Activated CD8-positive, alpha-beta T cell treated with anti-CD3 and anti-CD28 coated beads for 36 hours (primary cell): ENCODE results near the gene ATP7B. TPM values are rescaled to one million over a fixed set of nuclear protein-coding genes. Genes with fewer than 3 reads are reported as not detected.
"Not testable (repeated sequence)": the region's sequence is repeated elsewhere in the genome, so short reads cannot be mapped to it uniquely, and the experiment has no call there.

Experiments
- ATAC-seq: fragments of 200-7000 bp; cut with Tn5 transposase; one replicate; pipeline ENCODE4 v1.10.0; 2021; ENCODE audit warnings: mild to moderate bottlenecking, moderate library complexity
- CTCF ChIA-PET: fragments of 350-600 bp; sonication (Branson Sonifier 250); formaldehyde crosslinking; loops from one replicate; lab custom pipeline; 2021; ENCODE audit warnings: antibody characterized with exemption; lab: Charles Lee
- POLR2A ChIA-PET: fragments of 350-600 bp; sonication (Branson Sonifier 250); formaldehyde crosslinking; loops from one replicate; lab custom pipeline; 2021; ENCODE audit warnings: antibody characterized with exemption; lab: Charles Lee
- DNase-seq: peaks from one replicate; pipeline ENCODE4 v3.0.0-alpha.2; 2020
- H3K27ac Mint-ChIP-seq: one replicate; pipeline ENCODE4 v1.8.0; 2021; ENCODE audit warnings: mild to moderate bottlenecking, mixed read lengths
- H3K27me3 Mint-ChIP-seq: one replicate; pipeline ENCODE4 v1.8.0; 2021; ENCODE audit warnings: mixed read lengths
- H3K36me3 Mint-ChIP-seq: one replicate; pipeline ENCODE4 v1.8.0; 2021; ENCODE audit warnings: low read depth, mixed read lengths
- H3K4me1 Mint-ChIP-seq: one replicate; pipeline ENCODE4 v1.8.0; 2021; ENCODE audit warnings: low read depth, mixed read lengths
- H3K4me3 Mint-ChIP-seq: one replicate; pipeline ENCODE4 v1.8.0; 2021; ENCODE audit warnings: mild to moderate bottlenecking, moderate library complexity, mixed read lengths
- H3K9me3 Mint-ChIP-seq: one replicate; pipeline ENCODE4 v1.8.0; 2021; ENCODE audit warnings: mixed read lengths
- CTCF ChIP-seq: fragments of 200-600 bp; IDR thresholded peaks from one replicate; pipeline ENCODE4 v1.8.0; 2022; ENCODE audit warnings: antibody characterized with exemption, mild to moderate bottlenecking
- intact Hi-C: fragments of 100-400 bp; cut with micrococcal nuclease; formaldehyde crosslinking; loops from one replicate; pipeline ENCODE4 v1.10.0; 2022
- total RNA-seq, 2 experiments: library from RNA; stranded (reverse); gene quantifications; one replicate each; pipeline ENCODE4 v1.2.3, GENCODE V29; 2021

The ATP7B gene
- total RNA-seq, 2 experiments from 2014 or later, result 1.1 TPM

GRCh38 chr13:51912091-51912490 lies 99.2 kb downstream of the ATP7B start:
- POLR2A ChIA-PET, result no interaction called here
- H3K4me1 Mint-ChIP-seq, result peaks cover 19% of the 10 kb centered on the region
- H3K4me3 Mint-ChIP-seq, result no peak overlapping the region
- H3K36me3 Mint-ChIP-seq, result no peaks in the 10 kb centered on the region
- CTCF ChIA-PET, result interaction anchor here (1.0 to 2.3 kb wide), 3 partner anchors 17 to 217 kb away, joined by 3 to 11 read pairs (median 3); partner anchors contain the start of gene NEK5
- ATAC-seq (no peak), DNase-seq (no peak)
- no peak for TF ChIP-seq CTCF
- peaks cover 4% of the 10 kb centered on the region for H3K27me3 Mint-ChIP-seq
- intact Hi-C loops, result no loop called here
- no peak overlapping the region for H3K27ac Mint-ChIP-seq
- no peaks in the 10 kb centered on the region for H3K9me3 Mint-ChIP-seq

- intact Hi-C loops, result no loop called here
- ATAC-seq, result no peak
- Mint-ChIP-seq H3K4me1 (peaks cover 19% of the 10 kb centered on the region), H3K9me3 (no peaks in the 10 kb centered on the region), H3K27me3 (peaks cover 4% of the 10 kb centered on the region), H3K4me3 (no peak overlapping the region), H3K27ac (no peak overlapping the region), H3K36me3 (no peaks in the 10 kb centered on the region)
- ChIA-PET POLR2A (no interaction called here), CTCF (interaction anchor here (1.4 kb wide), 1 partner anchor 96 kb away, joined by 5 read pairs; no protein-coding TSS in a partner anchor)
- TF ChIP-seq CTCF, result no peak
- no peak for DNase-seq
These were observed 100.7 kb downstream of the ATP7B start for GRCh38 chr13:51910508-51910907.

GRCh38 chr13:51909265-51909664 lies 102.0 kb downstream of the ATP7B start:
- H3K36me3 Mint-ChIP-seq, H3K4me3 Mint-ChIP-seq, DNase-seq, POLR2A ChIA-PET, ATAC-seq, H3K27me3 Mint-ChIP-seq, H3K9me3 Mint-ChIP-seq, intact Hi-C loops: not testable (repeated sequence)
- CTCF ChIA-PET, result interaction anchor here (0.7 to 1.2 kb wide), 2 partner anchors 11 to 94 kb away, joined by 3 to 4 read pairs; no protein-coding TSS in a partner anchor
- peaks cover 19% of the 10 kb centered on the region for H3K4me1 Mint-ChIP-seq
- H3K27ac Mint-ChIP-seq, result peak overlapping the region; percentile 18

- no peaks in the 10 kb centered on the region for H3K9me3 Mint-ChIP-seq
- ChIA-PET CTCF (no interaction called here), POLR2A (interaction anchor here (0.6 kb wide), 1 partner anchor 60 kb away, joined by 3 read pairs; no protein-coding TSS in a partner anchor)
- no peak for TF ChIP-seq CTCF
- H3K4me1 Mint-ChIP-seq, result peaks cover 25% of the 10 kb centered on the region
- ATAC-seq (peak; percentile 24), DNase-seq (no peak)
- peaks cover 5% of the 10 kb centered on the region for H3K27me3 Mint-ChIP-seq
- no peaks in the 10 kb centered on the region for H3K36me3 Mint-ChIP-seq
- no peak overlapping the region for H3K27ac Mint-ChIP-seq
- no peak overlapping the region for H3K4me3 Mint-ChIP-seq
- intact Hi-C loops, result no loop called here
These were observed 104.1 kb downstream of the ATP7B start for GRCh38 chr13:51907040-51907732.

GRCh38 chr13:51906581-51906980 lies 104.7 kb downstream of the ATP7B start:
- intact Hi-C loops, result no loop called here
- H3K27me3 Mint-ChIP-seq, result peaks cover 1% of the 10 kb centered on the region
- DNase-seq, result no peak
- no peak overlapping the region for H3K27ac Mint-ChIP-seq
- H3K4me1 Mint-ChIP-seq, result peaks cover 21% of the 10 kb centered on the region
- no peak overlapping the region for H3K4me3 Mint-ChIP-seq
- ChIA-PET CTCF (no interaction called here), POLR2A (no interaction called here)
- no peak for TF ChIP-seq CTCF
- H3K9me3 Mint-ChIP-seq, result no peaks in the 10 kb centered on the region
- H3K36me3 Mint-ChIP-seq, result no peaks in the 10 kb centered on the region
- no peak for ATAC-seq
